A673 (cell line): ENCODE data around the gene ANXA4.

Experiments used
- CTCF ChIP-seq: fragments of 300-800, 200-600 bp; sonication (generic); conservative IDR thresholded peaks from 2 replicates; pipeline ENCODE4 v1.5.1; 2017; ENCODE audit warnings: low read depth, mild to moderate bottlenecking, antibody characterized with exemption, low read length, moderate library complexity, mixed read lengths
- EZH2 ChIP-seq: fragments of 200-600 bp; sonication (generic); IDR thresholded peaks from 2 replicates; pipeline ENCODE4 v1.6.1; 2017; ENCODE audit warnings: borderline replicate concordance, low read depth, mild to moderate bottlenecking, mixed read lengths, antibody characterized with exemption, low read length; ENCODE audit not compliant: poor library complexity, severe bottlenecking

GRCh38 chr2:69735686-69736085 lies 6.2 kb upstream of the ANXA4 start:
- TF ChIP-seq CTCF = no peak
- no peak for TF ChIP-seq EZH2
